Measurements from ENCODE around the gene CCNB2.

DNA sequence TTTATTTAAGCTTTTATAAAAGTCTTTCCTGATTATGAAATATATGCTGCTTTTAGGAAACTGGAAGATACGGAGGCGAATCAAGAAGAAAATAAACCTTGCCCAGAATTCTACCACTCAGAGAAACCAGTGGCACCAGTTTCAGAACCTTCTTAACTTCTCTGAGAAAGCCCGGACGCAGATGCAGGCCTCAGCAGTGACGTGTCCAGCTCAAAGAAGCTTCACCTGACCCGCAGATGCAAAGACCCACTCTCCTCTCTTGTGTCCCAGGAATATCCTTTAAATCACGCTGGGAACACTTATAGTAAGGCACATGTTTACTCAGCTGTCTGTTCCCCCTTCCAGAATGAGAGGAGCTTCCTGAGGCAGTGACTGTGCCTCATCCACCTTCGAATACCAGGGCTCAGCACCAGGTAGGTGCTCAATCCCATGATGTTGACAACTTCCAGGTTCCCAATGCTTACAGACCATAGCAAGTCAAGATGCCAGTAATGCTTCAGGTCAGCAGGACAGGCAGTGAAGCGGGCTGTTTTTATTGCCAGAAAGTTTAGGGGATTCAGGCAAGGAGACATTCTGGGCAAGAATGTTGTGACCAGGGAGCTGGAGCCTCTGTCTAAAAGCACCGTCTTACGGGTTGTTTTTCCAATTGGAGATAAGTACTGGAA, 61.8 kb downstream of the CCNB2 start:
- TF ChIP-seq GATA2 (IDR thresholded peaks at IDR 0.05; ENCODE audit: insufficient read depth, insufficient read length, low read depth, low read length), result no peak
- TF ChIP-seq, protein P1, sequence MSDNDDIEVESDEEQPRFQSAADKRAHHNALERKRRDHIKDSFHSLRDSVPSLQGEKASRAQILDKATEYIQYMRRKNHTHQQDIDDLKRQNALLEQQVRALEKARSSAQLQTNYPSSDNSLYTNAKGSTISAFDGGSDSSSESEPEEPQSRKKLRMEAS (IDR thresholded peaks at IDR 0.05; ENCODE audit: insufficient read depth, insufficient read length), result no peak
- TF ChIP-seq, protein P2, sequence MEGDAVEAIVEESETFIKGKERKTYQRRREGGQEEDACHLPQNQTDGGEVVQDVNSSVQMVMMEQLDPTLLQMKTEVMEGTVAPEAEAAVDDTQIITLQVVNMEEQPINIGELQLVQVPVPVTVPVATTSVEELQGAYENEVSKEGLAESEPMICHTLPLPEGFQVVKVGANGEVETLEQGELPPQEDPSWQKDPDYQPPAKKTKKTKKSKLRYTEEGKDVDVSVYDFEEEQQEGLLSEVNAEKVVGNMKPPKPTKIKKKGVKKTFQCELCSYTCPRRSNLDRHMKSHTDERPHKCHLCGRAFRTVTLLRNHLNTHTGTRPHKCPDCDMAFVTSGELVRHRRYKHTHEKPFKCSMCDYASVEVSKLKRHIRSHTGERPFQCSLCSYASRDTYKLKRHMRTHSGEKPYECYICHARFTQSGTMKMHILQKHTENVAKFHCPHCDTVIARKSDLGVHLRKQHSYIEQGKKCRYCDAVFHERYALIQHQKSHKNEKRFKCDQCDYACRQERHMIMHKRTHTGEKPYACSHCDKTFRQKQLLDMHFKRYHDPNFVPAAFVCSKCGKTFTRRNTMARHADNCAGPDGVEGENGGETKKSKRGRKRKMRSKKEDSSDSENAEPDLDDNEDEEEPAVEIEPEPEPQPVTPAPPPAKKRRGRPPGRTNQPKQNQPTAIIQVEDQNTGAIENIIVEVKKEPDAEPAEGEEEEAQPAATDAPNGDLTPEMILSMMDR (IDR thresholded peaks at IDR 0.05; ENCODE audit: extremely low read depth in 1 of 2, insufficient read depth in 1 of 2, low read depth in 1 of 2, low read length in 2 of 2), result no peak
- no peak for TF ChIP-seq EZH2 (IDR thresholded peaks at IDR 0.05; ENCODE audit: borderline replicate concordance, low read depth, low read length, severe bottlenecking)
- no peak for TF ChIP-seq POLR2A (IDR thresholded peaks at IDR 0.05; ENCODE audit: low read depth, low read length)

Measured in endothelial cell of umbilical vein (primary cell).